GM19324 (cell line): ENCODE data around the gene PSMC3IP.
"Not testable (repeated sequence)": the region's sequence is repeated elsewhere in the genome, so short reads cannot be mapped to it uniquely, and the experiment has no call there.

Experiments used
- ATAC-seq: cut with Tn5 transposase; IDR thresholded peaks from one replicate; pipeline ENCODE4 v1.9.1; 2021; ENCODE audit warnings: mild to moderate bottlenecking, moderate library complexity; ENCODE audit not compliant: unreplicated experiment, low FRiP score

Gene PSMC3IP

DNA sequence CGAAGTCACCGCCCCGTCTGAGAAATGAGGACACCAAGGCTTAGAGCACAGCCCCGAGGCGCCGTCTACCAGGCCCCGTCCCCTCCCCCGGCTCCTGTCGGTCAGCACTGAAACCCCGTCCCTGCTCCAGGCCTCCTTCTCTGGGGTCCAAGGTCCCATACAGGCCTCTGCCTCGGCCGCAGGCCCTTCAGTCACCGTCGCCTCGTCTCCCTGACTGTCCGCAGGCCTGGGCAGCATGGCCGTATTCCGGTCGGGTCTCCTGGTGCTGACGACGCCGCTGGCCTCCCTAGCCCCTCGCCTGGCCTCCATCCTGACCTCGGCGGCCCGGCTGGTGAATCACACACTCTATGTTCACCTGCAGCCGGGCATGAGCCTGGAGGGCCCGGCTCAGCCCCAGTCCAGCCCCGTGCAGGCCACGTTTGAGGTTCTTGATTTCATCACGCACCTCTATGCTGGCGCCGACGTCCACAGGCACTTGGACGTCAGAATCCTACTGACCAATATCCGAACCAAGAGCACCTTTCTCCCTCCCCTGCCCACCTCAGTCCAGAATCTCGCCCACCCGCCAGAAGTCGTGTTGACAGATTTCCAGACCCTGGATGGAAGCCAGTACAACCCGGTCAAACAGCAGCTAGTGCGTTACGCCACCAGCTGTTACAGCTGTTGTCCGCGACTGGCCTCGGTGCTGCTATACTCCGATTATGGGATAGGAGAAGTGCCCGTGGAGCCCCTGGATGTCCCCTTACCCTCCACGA is 15.0 kb downstream of the PSMC3IP start:
- ATAC-seq, result no peak

DNA sequence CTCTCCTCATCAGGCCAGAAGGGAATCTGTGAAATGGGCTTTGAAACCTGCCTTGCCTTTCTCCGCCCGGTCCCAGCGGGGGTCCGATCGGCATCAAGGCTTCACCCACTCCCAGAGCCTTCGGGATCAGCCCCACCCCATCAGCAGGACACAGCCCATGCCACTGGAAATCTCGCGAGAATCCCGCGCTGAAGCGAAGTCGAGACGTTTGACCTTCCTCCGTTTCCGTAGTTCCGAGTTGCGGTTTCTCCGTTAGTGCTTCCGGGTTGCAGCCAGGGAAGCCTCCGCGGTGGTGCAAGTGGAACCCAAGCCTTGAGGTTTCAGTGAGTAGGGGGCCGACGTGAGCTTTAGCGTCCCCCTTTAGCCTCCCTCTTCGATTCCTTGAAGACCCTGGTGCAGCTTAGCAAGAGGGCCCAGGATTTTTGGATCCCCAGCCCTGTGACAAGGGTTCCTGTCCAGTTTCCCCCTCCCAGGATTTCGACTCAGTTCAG is 15.6 kb downstream of the PSMC3IP start, which contains the start of gene COASY:
TSS of gene COASY (plus strand) at position 252 of the 491 bp plus-strand sequence. CDS start 475 bp downstream, outside the sequence.
- peak; percentile 61 for ATAC-seq

DNA sequence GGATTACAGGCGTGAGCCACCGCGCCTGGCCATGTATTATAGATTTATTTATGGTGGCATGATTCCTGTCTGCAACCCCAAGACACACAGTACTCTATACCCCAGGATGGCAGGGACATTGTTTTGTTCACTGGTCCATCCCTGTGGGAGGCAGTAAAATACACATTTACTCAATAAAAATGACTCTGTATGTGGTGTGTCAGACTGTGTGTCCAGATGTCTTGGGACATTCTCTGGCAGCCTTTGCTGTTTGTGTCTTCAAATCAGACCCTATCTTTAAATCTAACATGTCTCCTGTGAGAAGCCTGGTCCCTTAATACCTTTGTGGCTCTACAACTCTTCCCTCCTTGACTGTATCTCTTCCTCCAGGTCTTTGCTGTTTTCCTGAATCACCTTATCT is 17.3 kb downstream of the PSMC3IP start:
- ATAC-seq, result no peak

DNA sequence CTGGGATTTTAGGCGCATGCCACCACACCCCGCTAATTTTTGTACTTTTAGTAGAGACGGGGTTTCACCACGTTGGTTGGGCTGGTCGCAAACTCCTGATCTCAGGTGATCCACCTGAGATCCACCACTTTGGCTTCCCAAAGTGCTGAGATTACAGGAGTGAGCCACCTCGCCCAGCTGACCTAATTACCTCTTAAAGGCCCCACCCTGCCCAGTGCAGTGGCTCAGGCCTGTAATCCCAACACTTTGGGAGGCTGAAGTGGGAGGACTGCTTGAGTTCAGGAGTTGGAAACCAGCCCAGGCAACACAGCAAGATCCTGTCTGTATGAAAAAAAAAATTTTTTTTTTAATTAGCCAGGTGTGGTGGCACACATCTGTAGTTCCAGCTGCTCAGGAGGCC is 18.5 kb downstream of the PSMC3IP start:
- ATAC-seq, result no peak

DNA sequence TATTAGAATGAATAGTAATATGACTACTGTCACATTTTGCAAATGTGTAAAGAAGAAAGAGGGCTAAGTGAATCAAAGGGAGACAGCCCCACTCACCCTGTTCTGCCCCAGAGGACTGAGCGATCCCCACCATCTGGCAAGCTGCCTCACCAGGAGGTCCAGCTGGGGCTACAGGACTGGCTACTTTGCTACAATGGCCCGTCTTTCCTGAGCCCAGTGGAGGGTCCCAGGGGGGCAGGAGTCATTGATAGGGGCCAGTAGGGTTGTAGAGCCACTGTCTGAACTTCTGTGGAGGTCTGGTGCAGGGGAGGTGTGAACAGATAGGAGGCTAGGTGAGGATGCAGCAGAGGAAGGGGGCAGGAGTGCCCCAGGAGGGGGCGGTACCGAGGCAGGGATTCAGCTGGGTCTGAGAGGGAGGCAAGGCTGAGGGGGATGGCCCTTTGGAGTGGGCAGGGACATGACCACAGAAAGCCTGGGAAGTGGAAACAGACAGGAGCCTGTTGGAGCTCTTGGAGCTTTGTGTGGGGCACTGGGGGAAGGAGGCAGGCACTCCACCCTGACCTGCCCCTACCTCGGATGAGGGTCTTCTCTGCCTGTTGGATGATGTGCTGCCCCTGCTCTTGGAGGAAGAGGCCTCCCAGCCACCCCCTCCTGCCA is 21.4 kb downstream of the PSMC3IP start:
- ATAC-seq, result not testable (repeated sequence)

DNA sequence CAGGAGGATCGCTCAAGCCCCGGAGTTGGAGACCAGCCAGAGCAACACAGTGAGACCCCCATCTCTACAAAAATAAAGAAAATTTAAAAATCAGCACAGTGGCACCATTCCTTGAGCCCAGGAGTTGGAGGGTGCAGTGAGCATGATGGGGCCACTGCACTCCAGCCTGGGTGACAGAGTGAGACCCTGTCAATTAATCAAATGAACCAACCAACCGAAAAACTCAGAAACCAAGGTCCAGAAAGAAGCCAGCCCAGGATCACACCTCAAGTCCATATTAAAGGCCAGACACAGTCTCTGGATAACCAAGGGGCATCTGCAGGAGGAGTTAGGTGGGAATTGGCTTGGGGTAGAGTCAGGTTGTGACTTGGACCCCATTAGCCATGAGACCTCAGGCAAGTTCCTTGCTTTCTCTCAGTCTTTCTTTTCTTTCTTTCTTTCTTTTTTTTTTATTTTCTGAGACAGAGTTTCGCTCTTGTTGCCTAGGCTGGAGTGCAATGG is 22.4 kb downstream of the PSMC3IP start:
- ATAC-seq, result no peak

DNA sequence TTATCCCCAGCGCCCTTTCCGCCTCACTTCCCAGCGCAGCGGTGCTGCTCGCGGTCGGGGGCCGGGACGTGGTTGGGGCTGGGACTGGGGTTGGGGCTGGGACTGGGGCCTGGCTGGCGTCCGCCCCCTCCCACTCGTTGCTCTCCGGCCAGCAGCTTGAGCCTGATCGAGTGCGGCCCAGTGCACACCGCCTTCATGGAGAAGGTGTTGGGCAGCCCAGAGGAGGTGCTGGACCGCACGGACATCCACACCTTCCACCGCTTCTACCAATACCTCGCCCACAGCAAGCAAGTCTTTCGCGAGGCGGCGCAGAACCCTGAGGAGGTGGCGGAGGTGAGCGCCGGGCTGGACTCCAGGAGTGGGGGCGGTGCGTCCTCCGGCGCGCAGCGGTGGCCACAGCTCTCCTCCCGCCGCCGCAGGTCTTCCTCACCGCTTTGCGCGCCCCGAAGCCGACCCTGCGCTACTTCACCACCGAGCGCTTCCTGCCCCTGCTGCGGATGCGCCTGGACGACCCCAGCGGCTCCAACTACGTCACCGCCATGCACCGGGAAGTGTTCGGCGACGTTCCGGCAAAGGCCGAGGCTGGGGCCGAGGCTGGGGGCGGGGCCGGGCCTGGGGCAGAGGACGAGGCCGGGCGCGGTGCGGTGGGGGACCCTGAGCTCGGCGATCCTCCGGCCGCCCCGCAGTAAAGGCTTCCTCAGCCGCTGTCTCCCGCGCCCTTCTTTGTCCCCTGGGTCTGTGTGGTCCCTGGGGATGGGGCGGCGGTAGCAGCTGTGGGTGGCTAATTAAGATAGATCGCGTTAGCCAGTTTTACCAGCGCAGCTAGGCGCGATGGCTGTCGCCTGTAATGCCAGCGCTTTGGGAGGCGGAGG is 23.0 kb downstream of the PSMC3IP start:
- ATAC-seq, result peak; percentile 76

DNA sequence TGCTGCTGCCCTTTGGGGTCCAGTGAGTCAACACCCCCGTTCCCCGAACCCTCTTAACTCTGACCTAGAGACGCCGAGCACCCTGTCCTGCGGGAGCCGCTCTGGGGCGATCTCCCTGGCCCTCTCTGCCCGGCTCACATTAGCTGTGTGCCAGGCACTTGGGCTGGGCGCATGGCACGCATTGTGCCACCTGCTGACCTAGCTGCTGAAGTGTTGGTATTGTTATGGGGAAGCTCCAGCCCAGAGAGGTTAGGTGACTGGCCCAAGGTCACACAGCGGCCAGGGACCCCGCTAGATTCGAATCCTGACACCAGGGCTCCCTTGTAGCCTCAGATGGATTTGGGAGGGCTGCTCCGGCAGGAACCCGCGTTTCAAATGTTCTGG is 23.7 kb downstream of the PSMC3IP start:
- no peak for ATAC-seq

DNA sequence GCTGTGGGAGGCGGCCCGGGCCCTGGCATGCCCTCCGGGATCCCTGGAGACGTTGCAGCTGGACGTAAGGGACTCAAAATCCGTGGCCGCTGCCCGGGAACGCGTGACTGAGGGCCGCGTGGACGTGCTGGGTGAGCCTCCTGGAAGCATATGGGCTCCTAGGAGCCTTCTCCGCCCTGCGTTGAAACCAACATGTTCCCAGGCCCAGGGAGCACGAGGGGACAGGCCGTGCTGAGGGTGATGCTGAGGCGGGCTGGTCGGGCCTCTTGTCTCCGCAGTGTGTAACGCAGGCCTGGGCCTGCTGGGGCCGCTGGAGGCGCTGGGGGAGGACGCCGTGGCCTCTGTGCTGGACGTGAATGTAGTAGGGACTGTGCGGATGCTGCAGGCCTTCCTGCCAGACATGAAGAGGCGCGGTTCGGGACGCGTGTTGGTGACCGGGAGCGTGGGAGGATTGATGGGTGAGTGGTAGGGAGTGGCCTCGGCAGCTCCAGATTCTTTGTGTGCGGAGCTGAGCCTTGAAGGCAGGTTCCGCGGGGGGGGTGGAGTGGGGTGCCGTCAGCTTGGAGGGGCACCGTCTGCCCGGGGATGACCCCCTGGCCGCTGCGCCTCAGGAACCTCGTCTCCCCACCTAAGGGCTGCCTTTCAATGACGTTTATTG is 24.2 kb downstream of the PSMC3IP start:
- ATAC-seq, result no peak

DNA sequence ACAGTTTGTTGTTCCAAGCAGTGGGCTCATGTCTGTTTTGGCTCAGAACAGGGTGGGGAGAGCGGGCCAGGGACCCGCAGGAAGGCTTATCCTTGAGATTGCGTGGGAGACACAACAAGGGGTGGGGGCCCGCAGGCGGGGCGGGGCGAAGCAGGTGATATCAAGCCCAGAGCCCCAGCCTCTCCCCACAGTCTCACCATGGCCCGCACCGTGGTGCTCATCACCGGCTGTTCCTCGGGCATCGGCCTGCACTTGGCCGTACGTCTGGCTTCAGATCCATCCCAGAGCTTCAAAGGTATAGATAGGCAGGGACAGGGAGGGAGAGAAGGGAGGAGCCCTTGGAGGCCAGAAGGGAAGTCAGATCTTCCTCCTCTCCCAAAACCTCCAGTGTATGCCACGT is 24.8 kb downstream of the PSMC3IP start, which contains the start of gene HSD17B1:
TSS of gene HSD17B1 (plus strand) at position 188 of the 400 bp plus-strand sequence. CDS start at position 199, 11 bp downstream.
- ATAC-seq, result not testable (repeated sequence)

DNA sequence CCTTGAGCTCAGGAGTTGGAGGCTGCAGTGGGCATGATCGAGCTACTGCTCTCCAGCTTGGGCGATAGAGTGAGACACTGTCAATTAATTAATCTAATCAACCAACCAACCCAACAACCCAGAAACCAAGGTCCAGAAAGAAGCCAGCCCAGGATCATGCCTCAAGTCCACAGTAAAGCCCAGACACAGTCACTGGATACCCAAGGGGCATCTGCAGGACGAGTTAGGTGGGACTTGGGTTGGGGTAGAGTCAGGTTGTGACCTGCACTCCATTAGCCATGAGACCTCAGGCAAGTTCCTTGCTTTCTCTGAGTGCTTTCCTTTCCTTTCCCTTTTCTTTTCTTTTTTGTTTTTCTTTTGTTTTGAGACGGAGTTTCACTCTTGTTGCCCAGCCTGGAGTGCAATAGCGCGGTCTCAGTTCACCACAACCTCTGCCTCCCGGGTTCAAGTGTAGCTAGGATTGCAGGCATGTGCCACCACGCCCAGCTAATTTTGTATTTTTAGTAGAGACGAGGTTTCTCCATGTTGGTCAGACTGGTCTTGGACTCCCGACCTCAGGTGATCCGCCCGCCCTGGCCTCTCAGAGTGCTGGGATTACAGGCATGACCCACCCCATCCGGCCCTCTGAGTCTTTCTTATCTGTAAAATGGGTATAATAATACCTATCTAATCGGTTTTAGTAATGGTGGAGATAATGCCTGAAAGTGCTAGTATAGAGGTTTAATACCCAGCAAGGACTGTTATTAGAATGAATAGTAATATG is 28.4 kb downstream of the PSMC3IP start:
- ATAC-seq, result no peak

DNA sequence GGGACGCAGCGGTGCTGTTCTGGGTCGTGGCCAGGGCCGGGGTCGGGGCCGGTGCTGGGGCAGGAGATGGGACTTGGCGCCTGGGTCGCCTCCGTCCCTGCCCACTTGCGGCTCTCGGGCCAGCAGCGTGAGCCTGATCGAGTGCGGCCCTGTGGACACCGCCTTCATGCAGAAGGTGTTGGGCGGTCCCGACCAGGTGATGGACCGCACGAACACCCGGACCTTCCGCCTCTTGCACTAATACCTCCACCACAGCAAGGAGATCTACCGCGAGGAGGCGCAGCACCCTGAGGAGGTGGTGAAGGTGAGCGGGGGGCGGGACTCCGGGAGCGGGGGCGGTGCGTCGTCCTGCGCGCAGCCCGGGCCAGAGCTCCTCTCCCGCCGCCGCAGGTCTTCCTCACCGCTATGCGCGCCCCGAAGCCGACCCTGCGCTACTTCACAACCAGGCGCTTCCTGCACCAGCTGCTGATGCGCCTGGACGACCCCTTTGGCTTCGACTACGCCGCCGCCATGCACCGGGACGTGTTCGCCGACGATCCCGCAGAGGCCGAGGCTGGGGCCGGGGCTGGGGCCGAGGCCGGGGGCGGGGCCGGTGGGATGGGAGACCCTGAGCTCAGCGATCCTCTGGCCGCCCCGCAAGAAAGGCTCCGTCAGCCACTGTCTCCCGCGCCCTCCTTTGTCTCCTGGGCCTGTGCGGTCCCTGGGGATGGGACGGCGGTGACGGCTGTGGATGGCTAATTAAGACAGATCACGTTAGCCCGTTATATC is 29.3 kb downstream of the PSMC3IP start:
- ATAC-seq, result peak; percentile 47

DNA sequence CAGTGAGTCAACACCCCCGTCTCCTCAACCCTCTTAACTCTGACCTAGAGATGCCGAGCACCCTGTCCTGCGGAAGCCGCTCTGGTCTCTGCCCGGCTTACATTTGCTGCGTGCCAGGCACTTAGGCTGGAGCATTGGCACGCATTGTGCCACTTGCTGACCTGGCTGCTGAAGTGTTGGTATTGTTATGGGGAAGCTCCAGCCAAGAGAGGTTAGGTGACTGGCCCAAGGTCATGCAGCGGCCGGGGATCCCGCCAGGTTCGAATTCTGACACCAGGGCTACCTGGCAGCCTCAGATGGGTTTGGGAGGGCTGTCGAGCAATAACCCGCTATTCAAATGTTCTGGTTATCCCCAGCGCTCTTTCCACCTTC is 29.8 kb downstream of the PSMC3IP start:
- no peak for ATAC-seq

DNA sequence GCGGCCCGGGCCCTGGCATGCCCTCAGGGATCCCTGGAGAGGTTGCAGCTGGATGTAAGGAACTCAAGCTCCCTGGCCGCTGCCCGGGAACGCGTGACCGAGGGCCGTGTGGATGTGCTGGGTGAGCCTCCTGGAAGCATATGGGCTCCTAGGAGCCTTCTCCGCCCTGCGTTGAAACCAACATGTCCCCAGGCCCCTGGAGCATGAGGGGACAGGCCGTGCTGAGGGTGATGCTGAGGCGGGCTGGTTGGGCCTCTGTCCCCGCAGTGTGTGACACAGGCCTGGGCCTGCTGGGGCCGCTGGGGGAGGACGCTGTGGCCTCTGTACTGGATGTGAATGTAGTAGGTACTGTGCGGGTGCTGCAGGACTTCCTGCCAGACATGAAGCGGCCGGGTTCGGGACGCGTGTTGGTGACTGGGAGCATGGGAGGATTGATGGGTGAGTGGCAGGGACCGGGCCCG is 30.5 kb downstream of the PSMC3IP start:
- ATAC-seq, result no peak

DNA sequence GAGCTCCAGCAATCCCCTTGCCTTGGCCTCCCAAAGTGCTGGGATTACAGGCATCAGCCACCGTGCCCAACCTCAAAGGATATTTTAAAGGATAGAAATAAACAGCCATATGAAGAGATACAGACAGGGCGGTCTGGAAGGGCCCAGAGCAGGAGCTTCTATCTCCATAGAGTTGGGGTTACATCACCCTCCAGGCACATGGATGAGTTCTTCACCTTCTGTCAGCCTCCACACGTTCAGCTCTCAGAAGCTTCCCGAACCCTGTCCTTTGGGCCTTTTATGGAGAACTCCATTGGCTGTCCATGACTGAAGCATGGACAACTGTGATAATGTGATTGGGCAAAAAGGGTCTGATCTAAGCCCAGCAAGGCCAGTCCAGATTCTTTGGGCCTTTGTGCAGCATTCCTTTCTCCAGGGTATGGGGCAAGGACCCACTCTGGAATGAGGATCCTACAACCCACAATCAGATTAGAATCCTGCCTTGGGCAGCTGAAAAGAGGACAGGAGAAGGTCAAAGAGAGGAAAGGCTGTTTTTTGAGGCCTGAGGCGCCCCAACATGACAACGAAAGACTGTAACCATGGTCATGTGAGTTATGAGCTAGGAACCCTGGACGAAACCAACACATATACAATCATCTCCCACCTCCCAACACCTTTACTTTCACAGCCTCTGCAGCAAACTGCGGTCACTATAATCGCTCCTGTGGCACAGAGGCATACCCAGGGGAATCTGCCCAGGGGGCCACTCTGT is 31.6 kb downstream of the PSMC3IP start:
- ATAC-seq, result not testable (repeated sequence)

DNA sequence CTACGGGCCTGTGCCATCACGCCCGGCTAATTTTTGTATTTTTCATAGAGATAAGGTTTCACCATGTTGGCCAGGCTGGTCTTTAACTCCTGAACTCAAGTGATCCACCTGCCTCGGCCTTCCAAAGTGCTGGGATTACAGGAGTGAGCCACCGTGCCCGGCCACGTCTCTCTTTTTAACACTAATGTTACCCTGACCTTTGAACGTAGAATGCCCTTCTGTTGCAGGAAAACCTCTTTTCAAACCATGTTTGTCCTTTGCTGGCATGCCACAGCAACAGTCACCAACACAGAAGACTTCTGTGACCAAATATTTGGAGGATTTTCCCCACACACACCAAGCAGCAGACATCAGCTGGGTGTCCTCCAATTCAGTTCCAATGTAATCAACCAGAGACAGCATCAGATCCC is 32.6 kb downstream of the PSMC3IP start:
- ATAC-seq, result no peak

DNA sequence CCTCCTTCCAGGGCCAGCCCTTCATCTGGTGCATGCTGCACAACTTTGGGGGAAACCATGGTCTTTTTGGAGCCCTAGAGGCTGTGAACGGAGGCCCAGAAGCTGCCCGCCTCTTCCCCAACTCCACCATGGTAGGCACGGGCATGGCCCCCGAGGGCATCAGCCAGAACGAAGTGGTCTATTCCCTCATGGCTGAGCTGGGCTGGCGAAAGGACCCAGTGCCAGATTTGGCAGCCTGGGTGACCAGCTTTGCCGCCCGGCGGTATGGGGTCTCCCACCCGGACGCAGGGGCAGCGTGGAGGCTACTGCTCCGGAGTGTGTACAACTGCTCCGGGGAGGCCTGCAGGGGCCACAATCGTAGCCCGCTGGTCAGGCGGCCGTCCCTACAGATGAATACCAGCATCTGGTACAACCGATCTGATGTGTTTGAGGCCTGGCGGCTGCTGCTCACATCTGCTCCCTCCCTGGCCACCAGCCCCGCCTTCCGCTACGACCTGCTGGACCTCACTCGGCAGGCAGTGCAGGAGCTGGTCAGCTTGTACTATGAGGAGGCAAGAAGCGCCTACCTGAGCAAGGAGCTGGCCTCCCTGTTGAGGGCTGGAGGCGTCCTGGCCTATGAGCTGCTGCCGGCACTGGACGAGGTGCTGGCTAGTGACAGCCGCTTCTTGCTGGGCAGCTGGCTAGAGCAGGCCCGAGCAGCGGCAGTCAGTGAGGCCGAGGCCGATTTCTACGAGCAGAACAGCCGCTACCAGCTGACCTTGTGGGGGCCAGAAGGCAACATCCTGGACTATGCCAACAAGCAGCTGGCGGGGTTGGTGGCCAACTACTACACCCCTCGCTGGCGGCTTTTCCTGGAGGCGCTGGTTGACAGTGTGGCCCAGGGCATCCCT is 34.1 kb downstream of the PSMC3IP start:
- no peak for ATAC-seq
